Aorta (tissue), 5 donors: Measurements from ENCODE around the gene PACS1. TPM values are rescaled to one million over a fixed set of nuclear protein-coding genes. Genes with fewer than 3 reads are reported as not detected.
A peak's percentile ranks its signal among the peaks of the same experiment; 100 is the strongest.

Source experiments
- ATAC-seq: fragments of 200-7000 bp; cut with Tn5 transposase; one replicate; pipeline ENCODE4 v1.9.1; 2022; ENCODE audit warnings: moderate library complexity; ENCODE audit not compliant: low FRiP score
- DNase-seq, 2 donors: peaks; one replicate each; pipeline ENCODE4 v3.0.0-alpha.2; 2020
- H3K27ac ChIP-seq, 2 donors: one replicate each; pipeline ENCODE4 v1.5.1; 2013; ENCODE audit warnings: low read length in 2 of 2, mild to moderate bottlenecking in 2 of 2, moderate library complexity in 2 of 2, control low read depth in 1 of 2, inconsistent platforms in 1 of 2, low read depth in 1 of 2
- H3K27me3 ChIP-seq, 2 donors: one replicate each; pipeline ENCODE4 v1.6.1; 2013; ENCODE audit warnings: control low read depth in 1 of 2, low read length in 1 of 2, mild to moderate bottlenecking in 1 of 2, moderate library complexity in 1 of 2; ENCODE audit not compliant: insufficient read depth in 2 of 2, control insufficient read depth in 1 of 2
- H3K36me3 ChIP-seq, 2 donors: one replicate each; pipeline ENCODE4 v1.6.1; 2013; ENCODE audit warnings: control low read depth in 1 of 2, low read length in 1 of 2, mild to moderate bottlenecking in 1 of 2; ENCODE audit not compliant: insufficient read depth in 2 of 2, control insufficient read depth in 1 of 2
- H3K4me1 ChIP-seq, 2 donors: one replicate each; pipeline ENCODE4 v1.6.1; 2013; ENCODE audit warnings: low read length in 2 of 2, control low read depth in 1 of 2, mild to moderate bottlenecking in 1 of 2, moderate library complexity in 1 of 2; ENCODE audit not compliant: insufficient read depth in 2 of 2, control insufficient read depth in 1 of 2
- H3K4me3 ChIP-seq, 2 donors: one replicate each; pipeline ENCODE4 v1.5.1; 2013; ENCODE audit warnings: low read length in 2 of 2, control low read depth in 1 of 2, mild to moderate bottlenecking in 1 of 2
- H3K9me3 ChIP-seq: one replicate; pipeline ENCODE4 v1.6.1; 2013; ENCODE audit warnings: mild to moderate bottlenecking, low read length; ENCODE audit not compliant: control insufficient read depth
- WGBS, 2 donors: extraction: QIAGEN DNeasy Blood & Tissue Kit; methylation state at CpG; one replicate each; pipeline ENCODE4 v1.1.7; 2013; 5-methylcytosine and 5-hydroxymethylcytosine counted together
- intact Hi-C, 2 donors: fragments of 100-400 bp; cut with DNase I; formaldehyde crosslinking; loops; one replicate each; pipeline versions ENCODE4 v1.14.2 to v1.15.0; 2022
- polyA plus RNA-seq, 2 donors: library from polyadenylated mRNA; stranded (reverse); fragments of 200-250 nt; gene quantifications; one replicate each; pipeline ENCODE4 v1.2.3, GENCODE V29; 2013
- total RNA-seq, 2 donors: library from RNA; stranded (reverse); fragmentation: NEBNext Ultra II Directional; extraction: Animal tissue kit (Norgen Biotek cat#: 25700); gene quantifications; one replicate each; pipeline ENCODE4 v1.2.1, GENCODE V29; 2021
- donor health status: healthy with polysubstance abuse.
- donor health status: Bipolar disorder and iron deficiency.
- donor health status: DM: no; HTN: no; CAD: no.
- donor health status: DM: no; HTN: no; CAD: no.
- donor health status: DM: yes; HTN: yes; CAD: no.

Gene PACS1
- total and polyA plus RNA-seq, 4 donors = 16.2 to 119 (median 59.1) TPM

GRCh38 chr11:66291303-66291705, 221.2 kb downstream of the PACS1 start:
- WGBS, 2 donors = 17 to 19% methylated on average over 13 to 16 of the region's 16 CpGs
- no peak overlapping the region for H3K27ac ChIP-seq
- H3K9me3 ChIP-seq = no peaks in the 10 kb centered on the region
- no peaks in the 10 kb centered on the region for H3K27me3 ChIP-seq
- H3K36me3 ChIP-seq = no peaks in the 10 kb centered on the region
- H3K4me1 ChIP-seq = no peaks in the 10 kb centered on the region
- no peak overlapping the region for H3K4me3 ChIP-seq
- ATAC-seq = no peak
- intact Hi-C loops = no loop called here
- peak in 1 of 2 donors; percentile 57 for DNase-seq

DNA sequence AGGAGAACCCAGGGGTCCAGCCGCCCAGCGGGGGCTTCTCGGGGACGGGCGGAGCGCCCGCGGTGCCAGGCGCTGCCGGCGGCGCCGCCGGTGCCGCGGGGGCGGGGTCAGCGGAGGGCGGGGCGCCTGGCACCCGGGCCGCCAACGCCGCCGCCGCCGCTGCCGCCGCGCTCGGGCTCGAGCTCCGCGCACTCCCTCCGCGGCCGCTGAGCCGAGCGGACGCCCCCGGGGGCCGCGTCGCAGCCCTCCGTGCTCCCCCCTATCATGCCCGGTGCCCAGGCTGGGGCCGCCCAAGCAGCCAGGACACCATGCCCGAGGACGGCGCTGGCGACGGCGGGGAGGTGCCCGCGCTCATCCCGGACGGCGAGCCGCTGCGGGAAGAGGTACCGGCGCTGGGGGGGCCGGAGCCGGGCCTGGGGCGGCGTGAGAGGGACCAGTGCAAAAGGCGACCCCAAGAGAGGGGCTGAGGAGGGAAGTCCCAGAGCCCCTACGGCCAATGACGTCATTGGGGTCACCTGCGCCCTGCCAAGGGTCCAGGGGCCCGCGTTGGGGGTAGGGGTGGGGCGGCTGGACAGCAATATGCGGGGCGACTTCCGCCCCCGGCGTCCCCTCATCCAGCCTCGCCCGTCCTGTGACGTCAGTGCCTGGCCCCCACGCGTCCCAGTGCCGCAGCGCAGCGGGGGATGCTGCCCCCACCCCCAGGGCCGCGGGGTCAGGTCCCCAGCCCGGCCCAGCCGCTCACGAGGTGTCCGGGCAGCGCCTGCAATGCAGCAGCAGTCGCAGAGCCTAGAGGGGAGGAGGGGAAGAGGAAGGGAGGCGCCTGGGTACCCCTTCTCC, 221.9 kb downstream of the PACS1 start, which contains the start of gene TMEM151A:
TMEM151A (plus strand) TSS at position 189 of the 837 bp plus-strand sequence; CDS start at position 309, 120 bp downstream.
- Histone ChIP-seq H3K36me3 (no peaks in the 10 kb centered on the region), H3K4me1 (no peaks in the 10 kb centered on the region), H3K27ac (no peak within 1 kb of the TSS), H3K9me3 (no peaks in the 10 kb centered on the region), H3K27me3 (no peaks in the 10 kb centered on the region), H3K4me3 (peak within 1 kb of the TSS; percentile 10 to 23)
- intact Hi-C loops = no loop called here
- ATAC-seq (no peak), DNase-seq (peak in 1 of 2 donors; percentile 50)
- 1 to 2% methylated on average over 58 to 95 of the region's 95 CpGs for WGBS, 2 donors

- no peak for ATAC-seq
- 60 to 62% methylated on average over 17 of the region's 17 CpGs for WGBS, 2 donors
- intact Hi-C loops = no loop called here
Observed at GRCh38 chr11:66292543-66293332, 222.7 kb downstream of the PACS1 start.

GRCh38 chr11:66293352-66293751, 223.3 kb downstream of the PACS1 start:
- no peaks in the 10 kb centered on the region for H3K27me3 ChIP-seq
- H3K9me3 ChIP-seq = no peaks in the 10 kb centered on the region
- H3K27ac ChIP-seq = no peak overlapping the region
- intact Hi-C loops = no loop called here
- H3K36me3 ChIP-seq = no peaks in the 10 kb centered on the region
- H3K4me1 ChIP-seq = no peaks in the 10 kb centered on the region
- no peak for ATAC-seq
- no peak overlapping the region for H3K4me3 ChIP-seq
- 79 to 82% methylated on average over 4 of the region's 4 CpGs for WGBS, 2 donors
- DNase-seq = no peak

More at GRCh38 chr11:66292543-66293332, 222.7 kb downstream of the PACS1 start:
- no peaks in the 10 kb centered on the region for H3K36me3 ChIP-seq
- no peaks in the 10 kb centered on the region for H3K9me3 ChIP-seq
- H3K27ac ChIP-seq = no peak overlapping the region
- H3K4me1 ChIP-seq = no peaks in the 10 kb centered on the region
- no peak for DNase-seq
- H3K27me3 ChIP-seq = no peaks in the 10 kb centered on the region
- H3K4me3 ChIP-seq = no peak overlapping the region

DNA sequence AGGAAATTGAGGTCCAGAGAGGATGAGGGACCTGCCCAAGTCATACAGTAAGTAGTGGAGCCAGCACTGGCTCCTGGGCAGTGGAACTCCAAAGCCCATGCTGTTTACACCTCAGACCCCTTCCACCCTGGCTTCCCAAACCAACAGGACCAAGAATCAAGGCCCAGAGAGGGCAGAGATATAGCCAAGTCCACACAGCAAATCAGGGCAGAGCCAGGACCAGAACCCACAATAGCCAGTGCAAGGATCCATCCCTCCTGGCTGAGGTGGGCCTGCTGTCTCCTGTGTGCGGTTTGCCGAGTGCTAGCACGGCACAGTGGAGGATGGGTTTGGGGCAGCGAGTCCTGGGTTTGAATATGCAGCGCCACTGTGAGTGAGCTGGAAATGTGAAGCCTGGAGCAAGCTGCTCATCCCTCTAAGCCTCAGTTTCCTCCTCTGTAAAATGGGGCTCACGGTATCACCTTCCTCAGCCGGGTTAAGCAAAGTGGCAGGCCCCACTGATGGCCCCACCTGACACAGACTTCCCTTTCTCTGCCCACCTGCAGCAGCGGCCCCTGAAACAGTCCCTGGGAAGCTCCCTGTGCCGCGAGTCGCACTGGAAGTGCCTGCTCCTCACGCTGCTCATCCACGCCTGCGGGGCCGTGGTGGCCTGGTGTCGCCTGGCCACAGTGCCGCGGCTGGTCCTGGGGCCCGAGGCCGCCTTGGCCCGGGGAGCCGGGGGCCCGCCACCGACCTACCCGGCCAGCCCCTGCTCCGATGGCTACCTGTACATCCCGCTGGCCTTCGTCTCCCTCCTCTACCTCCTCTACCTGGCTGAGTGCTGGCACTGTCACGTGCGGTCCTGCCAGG, 223.9 kb downstream of the PACS1 start:
- no peak overlapping the region for H3K27ac ChIP-seq
- H3K27me3 ChIP-seq = no peaks in the 10 kb centered on the region
- intact Hi-C loops = no loop called here
- 82% methylated on average over 29 to 30 of the region's 30 CpGs for WGBS, 2 donors
- ATAC-seq (no peak), DNase-seq (no peak)
- no peak overlapping the region for H3K4me3 ChIP-seq
- no peaks in the 10 kb centered on the region for H3K36me3 ChIP-seq
- no peaks in the 10 kb centered on the region for H3K4me1 ChIP-seq
- H3K9me3 ChIP-seq = no peaks in the 10 kb centered on the region

Other genes with a start within 250 kb of the PACS1 start
- gene SNX32, start 236.3 kb upstream of the PACS1 start, total RNA-seq = 1 to 10 TPM in 1 of 2 donors, under 1 TPM in 1; 0.39 to 2.4 TPM
- gene SNX32, start 236.3 kb upstream of the PACS1 start, polyA plus RNA-seq = 1 to 10 TPM in 1 of 2 donors, not detected in 1; 1.2 TPM
- gene CFL1, start 212.1 kb upstream of the PACS1 start, total RNA-seq = 100 to 1,000 TPM; 563 to 812 TPM
- gene CFL1, start 212.1 kb upstream of the PACS1 start, polyA plus RNA-seq = 100 to 1,000 TPM; 571 to 688 TPM
- 10 to 100 TPM; 60.7 to 63.1 TPM for gene MUS81, start 209.8 kb upstream of the PACS1 start, total RNA-seq
- gene MUS81, start 209.8 kb upstream of the PACS1 start, polyA plus RNA-seq = 100 to 1,000 TPM in 1 of 2 donors, 10 to 100 TPM in 1; 40.7 to 102 TPM
- gene EFEMP2, start 197.5 kb upstream of the PACS1 start, total RNA-seq = 100 to 1,000 TPM; 139 to 185 TPM
- 100 to 1,000 TPM; 136 to 224 TPM for gene EFEMP2, start 197.5 kb upstream of the PACS1 start, polyA plus RNA-seq
- 1 to 10 TPM; 1.8 to 3.9 TPM for gene CTSW, start 190.4 kb upstream of the PACS1 start, total RNA-seq
- 1 to 10 TPM; 1.8 to 2.9 TPM for gene CTSW, start 190.4 kb upstream of the PACS1 start, polyA plus RNA-seq
- gene FIBP, start 181.8 kb upstream of the PACS1 start, total RNA-seq = 10 to 100 TPM; 40.2 to 47.7 TPM
- gene FIBP, start 181.8 kb upstream of the PACS1 start, polyA plus RNA-seq = 10 to 100 TPM; 57.2 to 73.1 TPM
- gene CCDC85B, start 179.6 kb upstream of the PACS1 start, total RNA-seq = 10 to 100 TPM; 30.1 to 46.9 TPM
- 10 to 100 TPM; 23.9 to 72.8 TPM for gene CCDC85B, start 179.6 kb upstream of the PACS1 start, polyA plus RNA-seq
- gene FOSL1, start 169.9 kb upstream of the PACS1 start, total RNA-seq = 10 to 100 TPM in 1 of 2 donors, 1 to 10 TPM in 1; 7.2 to 31.9 TPM
- gene FOSL1, start 169.9 kb upstream of the PACS1 start, polyA plus RNA-seq = 1 to 10 TPM; 1.6 to 6.4 TPM
- 10 to 100 TPM; 45.6 to 47.3 TPM for gene C11orf68, start 151.2 kb upstream of the PACS1 start, total RNA-seq
- gene C11orf68, start 151.2 kb upstream of the PACS1 start, polyA plus RNA-seq = 10 to 100 TPM; 34.9 to 55.3 TPM
- gene DRAP1, start 150.8 kb upstream of the PACS1 start, total RNA-seq = 10 to 100 TPM; 65.9 to 86.4 TPM
- gene DRAP1, start 150.8 kb upstream of the PACS1 start, polyA plus RNA-seq = 100 to 1,000 TPM in 1 of 2 donors, 10 to 100 TPM in 1; 88.8 to 122 TPM
- gene TSGA10IP, start 124.8 kb upstream of the PACS1 start, total RNA-seq = not detected
- gene TSGA10IP, start 124.8 kb upstream of the PACS1 start, polyA plus RNA-seq = not detected
- gene SART1, start 108.5 kb upstream of the PACS1 start, total RNA-seq = 10 to 100 TPM; 50.9 to 52.3 TPM
- gene SART1, start 108.5 kb upstream of the PACS1 start, polyA plus RNA-seq = 100 to 1,000 TPM in 1 of 2 donors, 10 to 100 TPM in 1; 27.9 to 129 TPM
- gene EIF1AD, start 68.1 kb upstream of the PACS1 start, total RNA-seq = 10 to 100 TPM; 28.7 to 35.0 TPM
- gene EIF1AD, start 68.1 kb upstream of the PACS1 start, polyA plus RNA-seq = 10 to 100 TPM in 1 of 2 donors, 1 to 10 TPM in 1; 8.4 to 16.2 TPM
- gene BANF1, start 67.8 kb upstream of the PACS1 start, total RNA-seq = 100 to 1,000 TPM; 136 to 145 TPM
- gene BANF1, start 67.8 kb upstream of the PACS1 start, polyA plus RNA-seq = 100 to 1,000 TPM; 156 to 187 TPM
- 10 to 100 TPM in 1 of 2 donors, 1 to 10 TPM in 1; 6.6 to 14.0 TPM for gene CST6, start 58.3 kb upstream of the PACS1 start, total RNA-seq
- 10 to 100 TPM; 19.0 to 28.0 TPM for gene CST6, start 58.3 kb upstream of the PACS1 start, polyA plus RNA-seq
- gene CATSPER1, start 43.8 kb upstream of the PACS1 start, total RNA-seq = 1 to 10 TPM; 1.0 to 1.2 TPM
- under 1 TPM in 1 of 2 donors, not detected in 1; 0.10 TPM for gene CATSPER1, start 43.8 kb upstream of the PACS1 start, polyA plus RNA-seq
- gene GAL3ST3, start 21.1 kb upstream of the PACS1 start, total RNA-seq = not detected
- not detected for gene GAL3ST3, start 21.1 kb upstream of the PACS1 start, polyA plus RNA-seq
- gene SF3B2, start 17.9 kb upstream of the PACS1 start, total RNA-seq = 100 to 1,000 TPM; 141 to 146 TPM
- gene SF3B2, start 17.9 kb upstream of the PACS1 start, polyA plus RNA-seq = 100 to 1,000 TPM in 1 of 2 donors, 10 to 100 TPM in 1; 59.0 to 126 TPM
- 10 to 100 TPM; 32.4 to 34.3 TPM for gene KLC2, start 187.4 kb downstream of the PACS1 start, total RNA-seq
- gene KLC2, start 187.4 kb downstream of the PACS1 start, polyA plus RNA-seq = 10 to 100 TPM; 14.8 to 27.0 TPM
- 100 to 1,000 TPM; 102 to 111 TPM for gene RAB1B, start 198.4 kb downstream of the PACS1 start, total RNA-seq
- 100 to 1,000 TPM; 125 to 130 TPM for gene RAB1B, start 198.4 kb downstream of the PACS1 start, polyA plus RNA-seq
- 1 to 10 TPM in 1 of 2 donors, under 1 TPM in 1; 0.75 to 1.1 TPM for gene CNIH2, start 207.9 kb downstream of the PACS1 start, total RNA-seq
- under 1 TPM in 1 of 2 donors, not detected in 1; 0.18 TPM for gene CNIH2, start 207.9 kb downstream of the PACS1 start, polyA plus RNA-seq
- gene YIF1A, start 218.9 kb downstream of the PACS1 start, total RNA-seq = 10 to 100 TPM; 73.2 to 75.5 TPM
- gene YIF1A, start 218.9 kb downstream of the PACS1 start, polyA plus RNA-seq = 100 to 1,000 TPM in 1 of 2 donors, 10 to 100 TPM in 1; 76.0 to 109 TPM
- under 1 TPM in 1 of 2 donors, not detected in 1; 0.13 TPM for gene TMEM151A, start 221.6 kb downstream of the PACS1 start, total RNA-seq
- not detected for gene TMEM151A, start 221.6 kb downstream of the PACS1 start, polyA plus RNA-seq
- gene CD248, start 246.8 kb downstream of the PACS1 start, total RNA-seq = 100 to 1,000 TPM in 1 of 2 donors, 10 to 100 TPM in 1; 38.6 to 118 TPM
- 1 to 10 TPM; 3.1 to 7.2 TPM for gene CD248, start 246.8 kb downstream of the PACS1 start, polyA plus RNA-seq